ENCODE data around the gene F2R. TPM values are rescaled to one million over a fixed set of nuclear protein-coding genes. Genes with fewer than 3 reads are reported as not detected.

The F2R gene
- total and polyA plus RNA-seq, 2 of the 8 experiments (the other 6 are each of a cell fraction or from before 2014, with no cell fraction given): 23.8 to 29.1 TPM

- no peak overlapping the region for H2BK15ac ChIP-seq (ENCODE audit: low read length)
- H3K9me3 ChIP-seq (ENCODE audit: insufficient read depth in 2 of 2, low read depth in 1 of 2, low read length in 1 of 2): no peaks in the 10 kb centered on the region
- ChIA-PET POLR2A (ENCODE audit: partially characterized antibody) (interaction anchor here (0.6 kb wide), 1 partner anchor 68 kb away, joined by 3 read pairs; no protein-coding TSS in a partner anchor), CTCF (ENCODE audit: partially characterized antibody) (interaction anchor here (1.6 kb wide), 2 partner anchors 10 to 18 kb away, joined by 3 read pairs; no protein-coding TSS in a partner anchor)
- no peak overlapping the region for H4K8ac ChIP-seq (ENCODE audit: extremely low read depth, insufficient read depth, low read length)
- no peak overlapping the region for H2BK120ac ChIP-seq (replicated peaks; ENCODE audit: low read depth, low read length)
- H3K23me2 ChIP-seq (ENCODE audit: low read depth, low read length): no peaks in the 10 kb centered on the region
- H3K79me1 ChIP-seq (ENCODE audit: low read depth, low read length): no peaks in the 10 kb centered on the region
- DNase-seq (ENCODE audit: low read depth in 1 of 2, low spot score in 2 of 2) (no peak), FAIRE-seq (no peak)
- no peak overlapping the region for H2AK5ac ChIP-seq (ENCODE audit: low read depth, low read length)
- H3K27ac ChIP-seq (ENCODE audit: low read depth, low read length): no peak overlapping the region
- no peak overlapping the region for H3K18ac ChIP-seq (ENCODE audit: extremely low read depth, low read length)
- H3K79me2 ChIP-seq (ENCODE audit: control insufficient read depth in 1 of 2, insufficient read depth in 2 of 2, low read length in 2 of 2): no peaks in the 10 kb centered on the region
- WGBS, 2 experiments (ENCODE audit: extremely low coverage in 1 of 2, insufficient coverage in 1 of 2, insufficient read length in 1 of 2, insufficient replicate concordance in 2 of 2, low coverage in 1 of 2, low lambda C conversion rate in 2 of 2, missing lambda C conversion rate in 1 of 2): 99% methylated on average over 4 of the region's 4 CpGs; no CpG with 5 or more reads in 1 of the 2 experiments
- no peak overlapping the region for H3K4me2 ChIP-seq (ENCODE audit: insufficient read depth in 1 of 2, low read depth in 2 of 2, low read length in 2 of 2)
- no peaks in the 10 kb centered on the region for H4K20me1 ChIP-seq (replicated peaks in 1 of 2; ENCODE audit: control insufficient read depth in 1 of 2, insufficient read depth in 2 of 2, low read length in 2 of 2)
- H2BK20ac ChIP-seq (ENCODE audit: low read length): no peak overlapping the region
- TF ChIP-seq SP1 (IDR thresholded peaks at IDR 0.05; ENCODE audit: low read depth, low read length): no peak
- TF ChIP-seq BRCA1 (IDR thresholded peaks at IDR 0.05; ENCODE audit: low read depth, low read length): no peak
- no peak for TF ChIP-seq EZH2 (IDR thresholded peaks at IDR 0.05; ENCODE audit: low read depth, low read length, severe bottlenecking)
- TF ChIP-seq CBX5 (IDR thresholded peaks at IDR 0.05; ENCODE audit: low read depth, low read length): no peak
- TF ChIP-seq NRF1 (IDR thresholded peaks at IDR 0.05; ENCODE audit: low read depth, low read length): no peak
- no peak for TF ChIP-seq POLR2A (IDR thresholded peaks at IDR 0.05; ENCODE audit: control extremely low read depth in 1 of 2, low read depth in 2 of 2, low read length in 2 of 2)
- no peak for TF ChIP-seq CTCF (IDR thresholded peaks at IDR 0.05; ENCODE audit: control extremely low read depth in 1 of 3, insufficient read depth in 1 of 3, low read depth in 1 of 3, low read length in 3 of 3)
- no peak for TF ChIP-seq KDM5A (IDR thresholded peaks at IDR 0.05; ENCODE audit: low read length)
- H3K36me3 ChIP-seq (ENCODE audit: control insufficient read depth in 2 of 4, insufficient read depth in 4 of 4, low read length in 3 of 4): no peaks in the 10 kb centered on the region
- no peak overlapping the region for H3K9ac ChIP-seq (replicated peaks in 1 of 4; ENCODE audit: extremely low read depth in 1 of 4, low read depth in 3 of 4, low read length in 3 of 4)
- no peaks in the 10 kb centered on the region for H3K27me3 ChIP-seq (replicated peaks in 1 of 4; ENCODE audit: control insufficient read depth in 3 of 4, extremely low read depth in 1 of 4, insufficient read depth in 3 of 4, low read length in 3 of 4)
- H2AFZ ChIP-seq (ENCODE audit: low read length): no peak overlapping the region
- no peak overlapping the region for H4K91ac ChIP-seq (replicated peaks; ENCODE audit: insufficient read length, low read length)
- H2BK12ac ChIP-seq (ENCODE audit: low read depth, low read length): no peak overlapping the region
- no peak overlapping the region for H3K4ac ChIP-seq (replicated peaks; ENCODE audit: insufficient read length, low read depth, low read length)
- no peak overlapping the region for H3K56ac ChIP-seq (replicated peaks; ENCODE audit: insufficient read length, low read depth, low read length)
- H3K4me3 ChIP-seq (ENCODE audit: extremely low read depth in 1 of 4, insufficient read depth in 2 of 4, low read depth in 3 of 4, low read length in 4 of 4): no peak overlapping the region
- H3K4me1 ChIP-seq (replicated peaks in 1 of 4; ENCODE audit: control insufficient read depth in 3 of 4, insufficient read depth in 4 of 4, low read length in 3 of 4): no peaks in the 10 kb centered on the region
- H3K23ac ChIP-seq (ENCODE audit: insufficient read length): no peak overlapping the region
- no peak overlapping the region for H3K14ac ChIP-seq (ENCODE audit: insufficient read length)
- no peak overlapping the region for H2BK5ac ChIP-seq (ENCODE audit: low read depth, low read length)
- no peak overlapping the region for H4K5ac ChIP-seq (ENCODE audit: insufficient read length, low read depth, low read length)
These were observed 41.1 kb downstream of the F2R start for GRCh38 chr5:76757049-76757448.

All from H1 (cell line).